ENCODE data around the gene CITED1.
"Not testable (repeated sequence)": the region's sequence is repeated elsewhere in the genome, so short reads cannot be mapped to it uniquely, and the experiment has no call there.

The CITED1 gene

DNA sequence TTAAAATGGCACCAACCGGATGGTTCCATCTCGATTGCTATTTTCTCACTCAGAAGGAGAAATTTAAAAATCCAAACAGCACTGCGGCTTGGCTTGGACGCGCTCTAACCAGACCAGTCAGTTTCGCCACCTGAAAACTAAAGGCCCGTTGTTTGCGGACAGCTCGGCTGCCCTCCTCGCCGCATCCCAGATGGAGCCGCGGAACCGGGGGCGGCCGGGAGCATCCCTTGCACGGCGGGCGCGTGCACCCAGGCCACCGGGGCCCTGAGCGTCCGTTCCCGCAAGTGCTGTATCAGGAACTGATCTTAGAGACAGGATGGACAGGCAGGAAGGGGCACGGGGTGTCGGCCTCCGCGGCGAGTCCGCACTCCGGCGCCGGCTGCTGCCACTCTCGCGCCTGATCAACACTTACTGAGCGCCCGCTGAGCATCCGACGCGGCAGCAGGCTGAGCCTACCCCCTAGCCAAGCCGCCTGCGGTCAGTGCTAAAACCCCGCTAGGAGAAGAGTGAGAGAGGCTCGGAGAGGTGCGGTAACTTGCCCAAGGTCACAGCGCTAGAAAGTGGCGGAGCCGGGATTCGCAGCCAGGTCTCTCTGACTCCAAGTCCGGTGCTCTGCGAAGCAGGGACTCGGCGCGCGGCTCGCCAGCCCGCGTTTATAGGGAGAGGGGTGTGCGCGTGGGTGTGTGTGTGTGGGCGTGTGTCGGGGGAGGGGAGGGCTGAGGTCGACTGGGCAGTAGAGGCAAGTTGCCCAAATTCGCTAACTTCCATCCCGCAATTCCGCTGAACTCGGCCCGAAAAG is at the start of gene CITED1:
Gene CITED1 (minus strand): TSS at position 629 of the 799 bp plus-strand sequence. CDS start 3,045 bp downstream, outside the sequence.
- no peak for DNase-seq (ENCODE audit: low read depth in 2 of 2)

DNA sequence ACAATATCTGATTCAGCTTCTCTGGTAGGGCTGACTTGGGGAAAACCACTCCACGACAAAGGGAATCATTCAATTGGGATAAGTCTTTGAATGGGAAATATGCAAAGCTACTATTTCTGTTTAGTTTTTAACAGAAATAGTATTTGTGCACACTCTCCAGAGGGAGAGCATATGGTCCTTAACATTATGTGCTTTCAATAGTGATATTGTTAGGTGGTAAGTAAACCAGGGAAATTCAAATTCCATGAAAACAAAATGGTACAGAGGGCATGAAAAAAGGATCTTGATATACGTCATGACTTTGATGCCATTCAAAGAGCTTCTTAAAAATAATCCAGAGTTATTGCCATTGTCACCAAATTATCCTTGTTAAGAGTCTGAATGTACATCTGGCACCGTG is 47.1 kb upstream of the CITED1 start:
- DNase-seq (ENCODE audit: low read depth in 2 of 2): no peak

DNA sequence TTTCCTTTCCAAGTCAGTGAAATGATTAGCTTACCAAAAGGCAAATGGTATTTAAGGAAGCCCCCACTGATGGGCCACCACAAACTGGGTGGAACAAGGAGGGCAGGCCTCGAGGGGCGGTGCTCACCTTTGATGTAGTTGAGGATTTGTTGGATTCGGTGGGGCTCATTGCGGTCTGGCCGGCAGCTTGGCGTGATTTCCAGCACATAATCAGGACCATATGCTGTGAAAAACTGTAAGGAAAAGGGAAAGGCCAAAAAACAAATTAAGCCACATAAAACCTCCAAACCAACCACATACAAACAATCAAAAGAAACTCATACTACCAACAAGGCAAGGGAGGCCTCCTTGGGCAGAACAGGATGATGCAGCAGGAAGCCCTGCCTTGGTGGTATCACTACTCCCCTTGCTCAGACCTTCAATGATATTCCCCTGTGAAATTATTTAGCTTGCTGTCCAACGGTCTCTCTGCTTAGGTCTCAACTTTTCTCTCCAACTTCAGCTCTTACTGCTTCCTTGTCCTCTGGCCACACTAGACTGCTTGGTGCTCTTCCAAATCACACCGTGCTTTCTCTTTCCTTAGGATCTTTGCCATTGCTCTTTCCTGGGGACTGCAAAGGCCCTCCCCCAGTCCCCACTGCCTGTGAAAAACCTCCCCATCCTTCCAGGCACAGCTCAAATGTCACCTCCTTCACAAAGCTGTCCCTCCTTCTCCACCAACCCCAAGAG is 46.1 kb upstream of the CITED1 start:
- DNase-seq (ENCODE audit: low read depth in 2 of 2): no peak

DNA sequence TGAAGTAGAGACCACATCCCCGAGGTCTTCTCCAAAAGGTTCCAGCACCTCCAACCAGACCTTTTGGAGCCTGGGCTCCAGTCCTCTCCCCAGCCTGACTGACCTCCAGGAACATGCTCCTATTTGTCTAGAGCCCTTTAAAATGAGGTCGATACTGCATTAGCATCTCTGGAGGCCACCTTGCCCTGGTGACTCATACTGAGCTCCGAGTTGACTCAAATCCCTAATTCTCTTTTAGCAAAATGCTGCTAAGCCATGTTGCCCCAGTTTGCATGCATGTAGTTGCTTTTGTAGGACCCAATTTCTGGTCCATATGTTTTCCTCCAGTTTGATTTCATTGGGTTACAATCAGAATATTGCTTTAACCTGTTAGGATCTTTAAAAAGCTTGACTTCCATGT is 43.5 kb upstream of the CITED1 start:
- DNase-seq (ENCODE audit: low read depth in 2 of 2): no peak

DNA sequence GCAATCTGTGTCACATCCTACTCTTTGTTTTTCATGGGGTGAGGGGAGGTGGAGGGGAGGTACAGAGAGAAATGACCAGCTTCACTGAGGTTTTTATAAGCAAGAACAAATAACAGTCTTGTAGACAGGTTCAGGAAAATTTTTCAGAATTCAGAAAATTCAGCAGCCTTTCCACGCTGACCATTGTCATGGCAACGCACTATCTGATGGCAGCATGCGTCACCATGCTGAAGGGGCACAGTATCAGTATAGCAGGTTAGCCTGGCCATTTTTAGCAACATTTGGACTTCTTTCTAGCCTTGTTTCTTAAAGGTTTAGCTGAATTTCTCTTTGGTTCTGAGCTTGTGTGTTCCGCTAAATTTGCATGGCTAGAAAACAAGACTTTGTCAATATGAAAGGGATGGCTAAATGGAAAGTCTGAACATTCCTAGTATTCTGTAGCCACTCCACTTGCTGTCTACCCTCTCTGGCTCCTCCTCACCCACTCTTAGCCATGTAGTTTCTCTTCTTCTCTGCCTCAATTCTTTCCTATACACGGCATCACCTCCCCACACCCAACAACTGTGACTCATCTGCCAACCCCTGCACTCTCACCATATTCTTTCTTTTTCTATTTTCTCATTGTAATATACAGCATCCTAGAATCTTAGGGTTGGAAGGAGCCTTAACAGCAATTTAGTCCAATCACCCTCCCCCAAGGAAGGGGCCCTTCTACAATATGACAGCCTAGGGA is 42.7 kb upstream of the CITED1 start:
- DNase-seq (ENCODE audit: low read depth in 2 of 2): no peak

DNA sequence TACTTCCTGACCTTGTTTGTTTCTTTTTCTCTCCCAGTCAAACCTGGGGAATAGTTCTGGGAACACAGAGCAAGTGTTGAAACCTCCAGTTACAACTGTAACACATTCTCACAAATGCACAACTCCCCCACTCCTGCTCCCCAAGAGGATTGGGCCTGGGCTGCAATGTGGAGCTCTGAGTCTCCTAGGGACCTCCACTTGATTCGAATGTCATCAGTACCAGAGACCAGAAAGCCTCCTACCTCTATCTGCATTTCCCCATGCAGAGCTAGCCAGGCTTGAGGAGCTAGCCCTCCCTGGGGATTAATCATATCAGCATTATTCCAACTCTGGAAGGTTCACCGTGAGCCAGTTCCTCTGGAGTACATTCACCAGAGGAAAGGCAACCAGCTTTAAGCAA is 41.7 kb upstream of the CITED1 start:
- no peak for DNase-seq (ENCODE audit: low read depth in 2 of 2)

DNA sequence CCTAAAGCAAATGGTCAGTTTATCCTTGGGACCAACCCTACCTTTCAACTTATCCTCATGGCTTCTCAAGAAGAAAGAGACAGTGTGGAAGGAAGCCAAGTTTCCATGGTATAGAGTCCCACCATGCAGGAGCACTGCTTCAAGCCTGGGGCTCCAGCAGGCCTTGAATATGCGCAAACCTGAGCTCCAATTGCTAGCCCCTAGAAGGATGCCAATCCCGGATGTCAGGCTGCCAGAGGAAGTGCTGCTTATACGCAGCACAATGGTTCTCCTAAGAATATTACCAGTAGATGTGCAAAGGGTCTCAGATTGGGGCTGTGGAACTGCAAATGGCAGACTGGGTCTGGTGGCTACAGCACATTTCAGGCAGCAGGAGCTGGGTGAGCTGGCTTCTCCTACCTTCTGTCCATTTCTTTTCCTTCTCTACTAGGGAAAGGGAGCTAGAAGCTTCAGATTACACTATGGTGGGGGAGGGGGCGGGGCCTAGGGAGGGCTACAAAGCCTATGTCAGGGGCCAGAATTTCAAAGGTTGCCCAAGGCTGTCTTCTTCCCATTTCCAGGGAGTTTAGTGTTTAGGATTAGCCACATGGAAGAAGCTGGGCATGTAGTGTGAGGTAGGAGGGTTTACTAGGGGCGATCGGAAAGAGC is 40.7 kb upstream of the CITED1 start:
- DNase-seq (ENCODE audit: low read depth in 2 of 2): no peak

GRCh38 chrX:72340626-72341025 is 34.9 kb upstream of the CITED1 start:
- no peak for DNase-seq (ENCODE audit: low read depth in 2 of 2)

DNA sequence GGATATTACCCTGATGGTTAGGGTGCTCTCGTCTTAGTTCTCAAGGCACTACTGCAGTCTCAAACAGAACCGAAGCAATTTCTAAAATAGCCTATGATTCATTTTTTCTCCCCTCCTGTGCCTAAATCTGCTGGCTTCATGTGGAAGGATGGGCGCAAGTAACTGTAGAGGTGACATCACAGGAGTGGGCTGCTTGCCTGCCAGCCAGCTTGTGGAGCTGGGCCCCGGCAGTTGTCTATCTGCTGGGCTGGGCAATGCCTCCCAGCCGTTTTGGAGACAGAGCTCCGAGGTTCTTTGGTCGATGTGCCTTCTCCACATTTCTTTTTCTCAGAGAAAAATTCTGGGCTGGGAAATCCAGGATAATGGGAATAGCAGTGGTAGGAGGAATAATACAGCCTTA is 34.3 kb upstream of the CITED1 start:
- no peak for DNase-seq (ENCODE audit: low read depth in 2 of 2)

- DNase-seq (ENCODE audit: low read depth in 2 of 2): no peak
Observed at GRCh38 chrX:72330131-72330530, 24.4 kb upstream of the CITED1 start.

DNA sequence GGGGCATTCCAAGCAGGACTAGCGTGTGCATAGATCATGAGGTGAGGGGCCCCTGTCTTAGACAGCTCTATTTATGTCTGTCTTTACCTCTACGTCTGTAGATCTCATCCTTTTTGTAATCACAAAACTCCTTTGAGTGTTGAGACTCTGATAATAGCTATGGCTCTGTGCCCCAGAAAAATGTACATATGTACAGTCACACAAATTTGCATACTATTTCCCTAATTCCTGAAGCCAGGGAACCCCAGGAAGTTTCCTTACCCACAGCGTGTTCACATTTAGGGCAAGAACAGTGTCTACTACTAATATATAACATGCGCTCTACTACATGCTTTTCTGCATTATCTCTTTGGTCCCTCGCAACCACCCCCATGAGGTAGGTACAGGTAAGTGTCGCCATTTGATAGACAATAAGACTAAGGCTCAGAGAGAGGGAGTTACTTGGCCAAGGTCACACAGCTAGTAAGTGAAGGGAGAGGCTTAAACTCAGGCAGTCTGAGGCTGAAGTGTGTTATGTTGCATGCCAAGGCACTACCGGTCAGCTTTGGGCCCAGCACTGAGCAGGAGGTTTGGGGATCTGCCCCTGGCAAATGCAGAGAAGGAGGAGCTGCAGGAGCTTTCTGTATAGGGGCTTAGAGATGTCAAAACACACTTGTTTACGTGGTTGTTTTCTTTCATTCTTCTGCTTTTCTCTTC is 21.0 kb upstream of the CITED1 start:
- no peak for DNase-seq (ENCODE audit: low read depth in 2 of 2)

DNA sequence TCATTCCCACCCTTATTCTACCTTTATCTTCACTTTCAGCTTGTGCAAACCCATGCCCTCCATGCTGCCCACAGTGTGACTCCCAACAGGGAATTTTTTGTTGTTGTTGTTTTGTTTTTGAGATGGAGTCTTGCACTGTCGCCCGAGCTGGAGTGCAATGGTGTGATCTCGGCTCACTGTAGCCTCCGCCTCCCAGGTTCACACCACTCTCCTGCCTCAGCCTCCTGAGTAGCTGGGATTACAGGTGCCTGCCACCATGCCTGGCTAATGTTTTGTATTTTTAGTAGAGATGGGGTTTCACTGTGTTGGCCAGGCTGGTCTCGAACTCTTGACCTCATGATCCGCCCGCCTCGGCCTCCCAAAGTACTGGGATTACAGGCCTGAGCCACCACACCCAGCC is 13.9 kb upstream of the CITED1 start:
- not testable (repeated sequence) for DNase-seq (ENCODE audit: low read depth in 2 of 2)

DNA sequence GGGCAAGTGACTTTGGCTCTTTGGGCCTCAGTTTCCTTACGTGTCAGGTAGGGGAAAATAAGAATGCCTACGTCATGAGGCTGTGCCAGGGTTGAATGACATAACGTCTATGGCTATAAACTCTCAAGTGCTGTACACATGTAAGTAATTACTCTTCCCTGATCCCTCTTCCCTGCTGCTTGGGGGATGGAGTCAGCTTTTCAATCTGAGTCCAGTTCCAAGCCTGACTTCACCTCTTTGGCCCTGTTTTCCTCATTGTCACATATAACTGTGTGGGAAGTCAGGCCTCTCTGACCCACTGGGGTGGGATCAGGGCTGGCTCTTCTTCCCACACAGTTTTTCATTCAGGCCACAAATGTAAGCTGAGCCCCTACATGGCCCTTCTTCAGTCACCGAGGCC is 11.4 kb upstream of the CITED1 start:
- no peak for DNase-seq (ENCODE audit: low read depth in 2 of 2)

- no peak for DNase-seq (ENCODE audit: low read depth in 2 of 2)
Observed at GRCh38 chrX:72316408-72317110, 10.8 kb upstream of the CITED1 start.

GRCh38 chrX:72314881-72315280 is 9.2 kb upstream of the CITED1 start:
- no peak for DNase-seq (ENCODE audit: low read depth in 2 of 2)

DNA sequence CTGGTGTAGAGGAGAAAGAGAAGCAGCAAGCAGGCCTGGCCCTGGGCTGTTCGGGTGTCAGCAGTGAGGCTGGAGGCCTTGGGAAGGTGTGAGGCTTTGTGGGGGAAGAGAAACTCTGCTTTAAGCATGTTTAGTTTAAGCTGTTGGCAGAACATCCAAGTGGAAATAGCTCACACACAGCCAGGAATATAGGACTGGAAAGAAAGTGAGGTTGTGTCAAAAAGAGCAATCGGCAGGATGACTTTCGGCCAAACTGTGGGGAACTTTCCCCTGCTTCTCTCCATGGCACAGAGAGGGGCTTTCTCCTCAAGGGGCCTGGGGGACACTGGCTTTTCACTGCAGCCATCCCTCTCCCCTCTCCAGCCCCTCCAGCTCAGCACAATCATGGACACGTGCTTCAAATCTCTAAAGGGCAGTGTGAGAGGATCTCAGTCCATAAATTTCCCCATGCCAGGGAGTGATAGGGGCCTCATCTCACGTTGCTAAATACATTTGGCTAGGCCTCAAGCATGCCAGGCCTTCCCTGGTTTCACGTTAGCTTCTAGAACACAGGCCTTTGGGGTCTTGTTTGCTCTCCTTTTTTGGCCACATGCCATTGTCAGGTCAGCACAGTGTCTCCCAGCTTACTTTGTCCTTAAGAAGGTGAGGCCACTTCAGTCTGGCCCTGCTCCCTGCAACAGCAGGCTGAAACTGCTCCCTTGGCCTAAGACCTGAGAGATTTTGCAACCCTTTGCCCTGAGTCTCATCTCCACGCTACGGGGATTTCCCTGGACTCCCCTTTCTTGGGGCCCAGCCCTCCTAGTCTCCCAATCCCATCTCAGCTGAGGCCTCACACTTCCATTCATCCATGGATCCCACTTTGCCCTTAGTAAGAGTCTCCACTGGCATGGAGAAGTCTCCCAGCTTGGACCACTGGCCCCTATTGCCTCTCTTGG is 8.3 kb upstream of the CITED1 start:
- no peak for DNase-seq (ENCODE audit: low read depth in 2 of 2)

- no peak for DNase-seq (ENCODE audit: low read depth in 2 of 2)
Observed at GRCh38 chrX:72312311-72312940, 6.7 kb upstream of the CITED1 start.

- DNase-seq (ENCODE audit: low read depth in 2 of 2): no peak
Observed at GRCh38 chrX:72309297-72310071, 3.8 kb upstream of the CITED1 start.

Data from activated CD4-positive, alpha-beta T cell treated with anti-CD3 and anti-CD28 coated beads for 24 hours (primary cell).